Loucy (cell line): Measurements from ENCODE around the gene PLG.

Experiments
- H2AFZ ChIP-seq: fragments of 200-600 bp; sonication (generic); 2 replicates; pipeline ENCODE4 v1.6.0; 2016; ENCODE audit warnings: antibody characterized with exemption, mild to moderate bottlenecking, low read length, moderate library complexity
- H3F3A ChIP-seq: fragments of 200-600 bp; 2 replicates; pipeline ENCODE4 v1.6.0; 2016; ENCODE audit warnings: antibody characterized with exemption, low read depth, mild to moderate bottlenecking
- H3K27me3 ChIP-seq: fragments of 200-600 bp; sonication (generic); 2 replicates; pipeline ENCODE4 v1.6.1; 2014; ENCODE audit warnings: low read length, mild to moderate bottlenecking; ENCODE audit not compliant: insufficient read depth, poor library complexity, severe bottlenecking
- H3K36me3 ChIP-seq: fragments of 200-600 bp; sonication (generic); 2 replicates; pipeline ENCODE4 v1.6.1; 2016; ENCODE audit warnings: low read length; ENCODE audit not compliant: insufficient read depth
- H3K4me1 ChIP-seq: fragments of 200-600 bp; sonication (generic); 2 replicates; pipeline ENCODE4 v1.5.1; 2014; ENCODE audit warnings: low read length, mild to moderate bottlenecking; ENCODE audit not compliant: insufficient read depth, poor library complexity, severe bottlenecking
- H3K4me2 ChIP-seq: fragments of 200-600 bp; sonication (generic); 2 replicates; pipeline ENCODE4 v1.6.0; 2014; ENCODE audit warnings: antibody characterized with exemption, low read length, low read depth, mild to moderate bottlenecking; ENCODE audit not compliant: poor library complexity, severe bottlenecking
- H3K4me3 ChIP-seq: fragments of 200-600 bp; sonication (generic); 2 replicates; pipeline ENCODE4 v1.5.1; 2014; ENCODE audit warnings: low read length, mild to moderate bottlenecking, mixed read lengths; ENCODE audit not compliant: poor library complexity, severe bottlenecking
- H3K79me2 ChIP-seq: fragments of 200-600 bp; sonication (generic); 2 replicates; pipeline ENCODE4 v1.6.1; 2014; ENCODE audit warnings: low read length; ENCODE audit not compliant: insufficient read depth
- H3K9ac ChIP-seq: fragments of 200-600 bp; sonication (generic); 2 replicates; pipeline ENCODE4 v1.6.0; 2014; ENCODE audit warnings: mild to moderate bottlenecking, low read depth, low read length, moderate library complexity; ENCODE audit not compliant: poor library complexity, severe bottlenecking
- H3K9me2 ChIP-seq: fragments of 200-600 bp; sonication (generic); replicated peaks from 2 replicates; pipeline ENCODE4 v1.6.1; 2016; ENCODE audit warnings: low read depth, low read length, mixed read lengths
- H3K9me3 ChIP-seq: fragments of 200-600 bp; sonication (generic); 2 replicates; pipeline ENCODE4 v1.6.1; 2014; ENCODE audit warnings: mild to moderate bottlenecking, antibody characterized with exemption, low read length, low read depth; ENCODE audit not compliant: insufficient read depth
- H4K20me1 ChIP-seq: fragments of 200-600 bp; sonication (generic); 2 replicates; pipeline ENCODE4 v1.6.0; 2014; ENCODE audit warnings: antibody characterized with exemption, low read length, mild to moderate bottlenecking; ENCODE audit not compliant: insufficient read depth, poor library complexity, severe bottlenecking
- EZH2phosphoT487 ChIP-seq: fragments of 200-600 bp; IDR thresholded peaks from 2 replicates; pipeline ENCODE4 v1.6.1; 2018; ENCODE audit warnings: antibody characterized with exemption, mild to moderate bottlenecking, moderate library complexity, borderline replicate concordance
- TF ChIP-seq, protein P1 (sequence below): fragments of 200-600 bp; sonication (generic); conservative IDR thresholded peaks from 2 replicates; pipeline ENCODE4 v1.5.1; 2014; ENCODE audit warnings: mild to moderate bottlenecking, antibody characterized with exemption, low read length

PLG gene

DNA sequence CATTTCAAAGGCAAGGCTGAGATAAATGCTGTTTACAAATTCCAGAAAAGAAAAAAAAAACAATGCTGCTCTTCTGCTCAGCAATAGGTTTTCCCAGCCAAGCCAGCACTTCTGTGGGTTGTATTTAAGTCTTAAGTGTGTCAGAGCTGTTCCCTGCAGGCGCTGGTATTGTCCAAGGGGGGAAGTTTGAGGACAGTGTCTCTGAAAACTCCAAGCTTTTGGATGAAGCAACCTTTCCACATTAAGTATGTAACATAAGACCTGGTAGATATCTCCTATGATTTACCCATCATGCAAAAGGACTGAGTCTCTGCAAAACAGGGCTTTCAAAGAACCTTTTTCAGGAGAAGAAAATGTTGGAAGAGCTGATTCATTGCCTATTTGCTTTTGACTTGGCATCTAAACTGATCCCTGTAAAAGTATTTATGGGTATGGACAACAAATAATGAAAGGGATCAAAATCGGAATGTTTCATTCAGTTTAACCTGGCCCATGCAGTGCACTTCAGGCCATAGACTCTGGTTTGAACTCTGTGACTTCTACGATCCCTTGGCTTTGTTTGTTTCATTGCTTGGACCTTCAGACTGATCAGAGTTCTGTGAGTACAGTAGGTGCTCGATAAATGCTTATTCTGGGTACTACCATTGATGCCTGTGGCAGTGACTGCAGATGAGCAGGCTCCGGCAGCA lies 16.1 kb upstream of the PLG start:
- no peaks in the 10 kb centered on the region for H4K20me1 ChIP-seq
- no peaks in the 10 kb centered on the region for H3F3A ChIP-seq
- H3K79me2 ChIP-seq, result no peaks in the 10 kb centered on the region
- no peak overlapping the region for H3K4me3 ChIP-seq
- TF ChIP-seq EZH2phosphoT487, result no peak
- TF ChIP-seq, protein P1, sequence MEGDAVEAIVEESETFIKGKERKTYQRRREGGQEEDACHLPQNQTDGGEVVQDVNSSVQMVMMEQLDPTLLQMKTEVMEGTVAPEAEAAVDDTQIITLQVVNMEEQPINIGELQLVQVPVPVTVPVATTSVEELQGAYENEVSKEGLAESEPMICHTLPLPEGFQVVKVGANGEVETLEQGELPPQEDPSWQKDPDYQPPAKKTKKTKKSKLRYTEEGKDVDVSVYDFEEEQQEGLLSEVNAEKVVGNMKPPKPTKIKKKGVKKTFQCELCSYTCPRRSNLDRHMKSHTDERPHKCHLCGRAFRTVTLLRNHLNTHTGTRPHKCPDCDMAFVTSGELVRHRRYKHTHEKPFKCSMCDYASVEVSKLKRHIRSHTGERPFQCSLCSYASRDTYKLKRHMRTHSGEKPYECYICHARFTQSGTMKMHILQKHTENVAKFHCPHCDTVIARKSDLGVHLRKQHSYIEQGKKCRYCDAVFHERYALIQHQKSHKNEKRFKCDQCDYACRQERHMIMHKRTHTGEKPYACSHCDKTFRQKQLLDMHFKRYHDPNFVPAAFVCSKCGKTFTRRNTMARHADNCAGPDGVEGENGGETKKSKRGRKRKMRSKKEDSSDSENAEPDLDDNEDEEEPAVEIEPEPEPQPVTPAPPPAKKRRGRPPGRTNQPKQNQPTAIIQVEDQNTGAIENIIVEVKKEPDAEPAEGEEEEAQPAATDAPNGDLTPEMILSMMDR, result no peak
- H2AFZ ChIP-seq, result no peak overlapping the region
- no peaks in the 10 kb centered on the region for H3K36me3 ChIP-seq
- H3K4me1 ChIP-seq, result no peaks in the 10 kb centered on the region
- H3K4me2 ChIP-seq, result no peak overlapping the region
- H3K9me3 ChIP-seq, result no peaks in the 10 kb centered on the region
- no peaks in the 10 kb centered on the region for H3K9me2 ChIP-seq
- H3K27me3 ChIP-seq, result no peaks in the 10 kb centered on the region
- H3K9ac ChIP-seq, result no peak overlapping the region

DNA sequence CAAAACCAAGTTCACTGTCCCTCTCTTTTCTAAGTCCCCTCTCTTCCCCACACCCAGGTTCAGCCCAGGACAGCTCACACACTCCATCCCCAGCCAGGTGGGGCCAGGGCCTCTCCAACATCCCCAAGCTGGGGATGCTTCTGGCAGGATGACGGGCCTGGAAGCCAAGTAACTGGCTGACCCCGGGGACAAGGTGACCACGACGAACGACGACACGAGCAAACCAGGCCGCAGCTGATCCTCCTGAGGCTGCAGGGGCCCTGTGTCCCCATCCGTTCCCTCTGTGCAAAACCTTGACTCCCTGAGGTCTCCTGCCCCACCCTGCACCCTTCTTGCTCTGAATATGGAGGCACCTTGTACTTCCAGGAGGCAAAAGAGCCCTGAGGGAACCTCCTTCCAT lies 11.6 kb upstream of the PLG start:
- no peak overlapping the region for H3K9ac ChIP-seq
- TF ChIP-seq EZH2phosphoT487, result no peak
- TF ChIP-seq, protein P1, result no peak
- H3F3A ChIP-seq, result no peaks in the 10 kb centered on the region
- H3K9me3 ChIP-seq, result no peaks in the 10 kb centered on the region
- no peaks in the 10 kb centered on the region for H3K9me2 ChIP-seq
- H3K36me3 ChIP-seq, result no peaks in the 10 kb centered on the region
- no peaks in the 10 kb centered on the region for H4K20me1 ChIP-seq
- H3K79me2 ChIP-seq, result no peaks in the 10 kb centered on the region
- H3K4me2 ChIP-seq, result no peak overlapping the region
- H3K4me1 ChIP-seq, result no peaks in the 10 kb centered on the region
- H3K27me3 ChIP-seq, result no peaks in the 10 kb centered on the region
- H2AFZ ChIP-seq, result no peak overlapping the region
- no peak overlapping the region for H3K4me3 ChIP-seq

DNA sequence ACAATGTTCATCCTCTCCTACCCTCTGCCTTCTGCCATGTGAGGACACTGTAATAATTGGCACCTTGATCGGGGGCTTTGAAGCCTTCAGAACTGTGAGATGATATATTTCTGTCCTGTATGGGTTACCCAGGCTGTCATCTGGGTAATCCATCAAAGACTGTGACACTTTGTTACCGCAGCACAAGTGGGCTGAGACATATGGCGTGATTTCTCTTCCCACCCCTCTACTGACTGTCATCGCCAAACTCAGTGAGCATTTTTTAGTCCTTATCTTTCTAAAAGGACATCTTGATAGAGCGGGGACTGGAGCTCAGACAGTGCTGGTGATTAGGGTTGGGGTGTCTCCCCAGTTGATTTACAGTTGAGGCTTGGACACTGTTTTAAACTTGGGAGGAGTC lies 10.4 kb upstream of the PLG start:
- H3K27me3 ChIP-seq, result no peaks in the 10 kb centered on the region
- H3K9me2 ChIP-seq, result no peaks in the 10 kb centered on the region
- H2AFZ ChIP-seq, result no peak overlapping the region
- no peaks in the 10 kb centered on the region for H3K36me3 ChIP-seq
- H3K4me3 ChIP-seq, result no peak overlapping the region
- H3F3A ChIP-seq, result no peaks in the 10 kb centered on the region
- no peaks in the 10 kb centered on the region for H4K20me1 ChIP-seq
- H3K79me2 ChIP-seq, result no peaks in the 10 kb centered on the region
- no peaks in the 10 kb centered on the region for H3K4me1 ChIP-seq
- no peaks in the 10 kb centered on the region for H3K9me3 ChIP-seq
- H3K9ac ChIP-seq, result no peak overlapping the region
- TF ChIP-seq, protein P1, result no peak
- TF ChIP-seq EZH2phosphoT487, result no peak
- H3K4me2 ChIP-seq, result no peak overlapping the region
